Kasumi-1 (cell line): ENCODE results near the gene TEX12.
"Not testable (repeated sequence)": the region's sequence is repeated elsewhere in the genome, so short reads cannot be mapped to it uniquely, and the experiment has no call there.

Experiments used
- DNase-seq, 2 experiments: peaks; one replicate each; lab custom pipeline; 2025; lab: John Stamatoyannopoulos, UW

TEX12 gene

GRCh38 chr11:112167145-112167544 lies at the start of gene TEX12:
Gene TEX12, plus strand, starts transcription at chr11:112167372. Its CDS starts 1,897 bp downstream, at chr11:112169269.
- DNase-seq: no peak

- no peak for DNase-seq
Measured at GRCh38 chr11:112118176-112118575, 49.0 kb upstream of the TEX12 start.

GRCh38 chr11:112121981-112122615 lies 45.1 kb upstream of the TEX12 start:
- DNase-seq: no peak

- DNase-seq: no peak
Measured at GRCh38 chr11:112123129-112123528, 44.0 kb upstream of the TEX12 start.

GRCh38 chr11:112127056-112127455 lies 40.1 kb upstream of the TEX12 start:
- DNase-seq: no peak

GRCh38 chr11:112128483-112129121 lies 38.6 kb upstream of the TEX12 start:
- no peak for DNase-seq

- peak; percentile 72 to 79 for DNase-seq
Measured at GRCh38 chr11:112129656-112130055, 37.5 kb upstream of the TEX12 start.

GRCh38 chr11:112132737-112133136 lies 34.4 kb upstream of the TEX12 start:
- no peak for DNase-seq

- no peak for DNase-seq
Measured at GRCh38 chr11:112134473-112134872, 32.7 kb upstream of the TEX12 start.

- no peak for DNase-seq
Measured at GRCh38 chr11:112143597-112143996, 23.6 kb upstream of the TEX12 start.

- no peak for DNase-seq
Measured at GRCh38 chr11:112150517-112150916, 16.7 kb upstream of the TEX12 start.

- DNase-seq: no peak
Measured at GRCh38 chr11:112156153-112156955, 10.8 kb upstream of the TEX12 start.

- DNase-seq: no peak
Measured at GRCh38 chr11:112156956-112157766, 10.0 kb upstream of the TEX12 start.

GRCh38 chr11:112159098-112160065 lies 7.8 kb upstream of the TEX12 start:
- DNase-seq: no peak

- no peak for DNase-seq
Measured at GRCh38 chr11:112160091-112160848, 6.9 kb upstream of the TEX12 start.

- DNase-seq: no peak
Measured at GRCh38 chr11:112161012-112161411, 6.2 kb upstream of the TEX12 start.

GRCh38 chr11:112162200-112162599 lies 5.0 kb upstream of the TEX12 start:
- not testable (repeated sequence) for DNase-seq

- DNase-seq: no peak
Measured at GRCh38 chr11:112162761-112163546, 4.2 kb upstream of the TEX12 start.
